GM19452 (cell line): ENCODE results near the gene CTXN3.

Experiments used
- ATAC-seq: cut with Tn5 transposase; IDR thresholded peaks from one replicate; pipeline ENCODE4 v1.9.1; 2021; ENCODE audit not compliant: unreplicated experiment

The CTXN3 gene

GRCh38 chr5:127649018-127649439, at the start of gene CTXN3:
Gene CTXN3 (plus strand): TSS chr5:127649082. CDS start chr5:127657522, 8,440 bp downstream.
- no peak for ATAC-seq

GRCh38 chr5:127599320-127599719, 49.6 kb upstream of the CTXN3 start:
- ATAC-seq = no peak

GRCh38 chr5:127599847-127600246, 49.0 kb upstream of the CTXN3 start:
- ATAC-seq = no peak

- no peak for ATAC-seq
Observed at GRCh38 chr5:127601111-127601510, 47.8 kb upstream of the CTXN3 start.

GRCh38 chr5:127601601-127602000, 47.3 kb upstream of the CTXN3 start:
- ATAC-seq = no peak

- ATAC-seq = peak; percentile 45
Observed at GRCh38 chr5:127602481-127602880, 46.4 kb upstream of the CTXN3 start.

- no peak for ATAC-seq
Observed at GRCh38 chr5:127602896-127603844, 45.7 kb upstream of the CTXN3 start.

- no peak for ATAC-seq
Observed at GRCh38 chr5:127608077-127608660, 40.7 kb upstream of the CTXN3 start.

- ATAC-seq = no peak
Observed at GRCh38 chr5:127609011-127609410, 39.9 kb upstream of the CTXN3 start.

- ATAC-seq = no peak
Observed at GRCh38 chr5:127609957-127610356, 38.9 kb upstream of the CTXN3 start.

GRCh38 chr5:127612441-127613141, 36.3 kb upstream of the CTXN3 start:
- no peak for ATAC-seq

- ATAC-seq = no peak
Observed at GRCh38 chr5:127615916-127616315, 33.0 kb upstream of the CTXN3 start.

- no peak for ATAC-seq
Observed at GRCh38 chr5:127619908-127620479, 28.9 kb upstream of the CTXN3 start.

- no peak for ATAC-seq
Observed at GRCh38 chr5:127621601-127622325, 27.1 kb upstream of the CTXN3 start.

GRCh38 chr5:127634007-127634406, 14.9 kb upstream of the CTXN3 start:
- ATAC-seq = no peak

- no peak for ATAC-seq
Observed at GRCh38 chr5:127639828-127640227, 9.1 kb upstream of the CTXN3 start.

- ATAC-seq = no peak
Observed at GRCh38 chr5:127642949-127643348, 5.9 kb upstream of the CTXN3 start.

- ATAC-seq = no peak
Observed at GRCh38 chr5:127643607-127644006, 5.3 kb upstream of the CTXN3 start.

- ATAC-seq = no peak
Observed at GRCh38 chr5:127645300-127645726, 3.6 kb upstream of the CTXN3 start.

- no peak for ATAC-seq
Observed at GRCh38 chr5:127647361-127647958, 1.4 kb upstream of the CTXN3 start.
